Mesenchymal stem cell (in vitro differentiated cells and primary cell): Measurements from ENCODE around the gene PLEKHJ1.

Experiments
- DNase-seq: peaks from one replicate; pipeline ENCODE4 v3.0.0-alpha.2; 2013
- H2AFZ ChIP-seq: one replicate; pipeline ENCODE4 v1.6.1; 2013; ENCODE audit warnings: low read depth, mild to moderate bottlenecking, control low read depth, inconsistent platforms, low read length, moderate library complexity
- H2AK5ac ChIP-seq: 2 replicates; pipeline ENCODE4 v1.6.1; 2013; ENCODE audit warnings: low read length, moderate library complexity, mild to moderate bottlenecking, inconsistent platforms; ENCODE audit not compliant: severe bottlenecking
- H2BK120ac ChIP-seq: one replicate; pipeline ENCODE4 v1.6.1; 2013; ENCODE audit warnings: low read depth, mild to moderate bottlenecking, inconsistent platforms, low read length, moderate library complexity
- H2BK12ac ChIP-seq, 2 experiments: one replicate each; pipeline ENCODE4 v1.6.1; 2013; ENCODE audit warnings: inconsistent platforms in 2 of 2, low read length in 2 of 2, mild to moderate bottlenecking in 2 of 2, moderate library complexity in 2 of 2, control low read depth in 1 of 2
- H2BK15ac ChIP-seq: one replicate; pipeline ENCODE4 v1.6.1; 2013; ENCODE audit warnings: mild to moderate bottlenecking, low read depth, inconsistent platforms; ENCODE audit not compliant: poor library complexity, severe bottlenecking
- H2BK5ac ChIP-seq: 2 replicates; pipeline ENCODE4 v1.6.1; 2013; ENCODE audit warnings: low read depth, mild to moderate bottlenecking, low read length, control low read depth, inconsistent platforms; ENCODE audit not compliant: poor library complexity, severe bottlenecking
- H3K14ac ChIP-seq, 2 experiments: one replicate each; pipeline ENCODE4 v1.6.1; 2013; ENCODE audit warnings: inconsistent platforms in 2 of 2, low read length in 2 of 2, control low read depth in 1 of 2, mild to moderate bottlenecking in 1 of 2, moderate library complexity in 1 of 2
- H3K18ac ChIP-seq, 2 experiments: one replicate each; pipeline ENCODE4 v1.6.1; 2013; ENCODE audit warnings: inconsistent platforms in 2 of 2, low read length in 2 of 2, control low read depth in 1 of 2, low read depth in 1 of 2, mild to moderate bottlenecking in 1 of 2
- H3K23ac ChIP-seq, 2 experiments: one replicate each; pipeline ENCODE4 v1.6.1; 2013; ENCODE audit warnings: inconsistent platforms in 2 of 2, low read length in 2 of 2, mild to moderate bottlenecking in 2 of 2, moderate library complexity in 2 of 2, control low read depth in 1 of 2
- H3K27ac ChIP-seq: 2 replicates; pipeline ENCODE4 v1.5.1; 2013; ENCODE audit warnings: mild to moderate bottlenecking, moderate library complexity, low read length, control low read depth, inconsistent platforms; ENCODE audit not compliant: poor library complexity, severe bottlenecking
- H3K27me3 ChIP-seq, 2 experiments: 2 replicates each; pipeline versions ENCODE4 v1.6.1 to v1.7.0; 2013; ENCODE audit warnings: low read length in 2 of 2, mild to moderate bottlenecking in 2 of 2, moderate library complexity in 2 of 2, control low read depth in 1 of 2, inconsistent platforms in 1 of 2; ENCODE audit not compliant: control insufficient read depth in 1 of 2, insufficient read depth in 1 of 2
- H3K36me3 ChIP-seq, 2 experiments: 2 replicates each; pipeline versions ENCODE4 v1.6.1 to v1.7.0; 2013; ENCODE audit warnings: low read length in 2 of 2, control low read depth in 1 of 2, inconsistent platforms in 1 of 2, low read depth in 1 of 2, mild to moderate bottlenecking in 1 of 2; ENCODE audit not compliant: insufficient read depth in 2 of 2, control insufficient read depth in 1 of 2
- H3K4ac ChIP-seq, 2 experiments: one replicate each; pipeline ENCODE4 v1.6.1; 2013; ENCODE audit warnings: inconsistent platforms in 2 of 2, low read length in 2 of 2, mild to moderate bottlenecking in 2 of 2, moderate library complexity in 2 of 2, control low read depth in 1 of 2, low read depth in 1 of 2
- H3K4me1 ChIP-seq: 2 replicates; pipeline ENCODE4 v1.6.1; 2013; ENCODE audit warnings: low read depth, low read length, control low read depth; ENCODE audit not compliant: control insufficient read depth, insufficient read depth
- H3K4me2 ChIP-seq: 2 replicates; pipeline ENCODE4 v1.6.1; 2013; ENCODE audit warnings: low read length, mild to moderate bottlenecking, inconsistent platforms; ENCODE audit not compliant: poor library complexity, severe bottlenecking
- H3K4me3 ChIP-seq, 2 experiments: 2 replicates each; pipeline versions ENCODE4 v1.5.1 to v1.7.0; 2013; ENCODE audit warnings: low read length in 2 of 2, mild to moderate bottlenecking in 2 of 2, control low read depth in 1 of 2, low read depth in 1 of 2; ENCODE audit not compliant: insufficient read depth in 1 of 2
- H3K79me1 ChIP-seq: replicated peaks from 2 replicates; pipeline ENCODE4 v1.6.1; 2013; ENCODE audit warnings: mild to moderate bottlenecking, control low read depth, low read length, inconsistent platforms; ENCODE audit not compliant: poor library complexity, severe bottlenecking
- H3K9ac ChIP-seq: 2 replicates; pipeline ENCODE4 v1.7.0; 2013; ENCODE audit warnings: mild to moderate bottlenecking, low read length, moderate library complexity
- H3K9me3 ChIP-seq: 2 replicates; pipeline ENCODE4 v1.7.0; 2013; ENCODE audit warnings: mild to moderate bottlenecking, low read length; ENCODE audit not compliant: control insufficient read depth
- H4K8ac ChIP-seq: one replicate; pipeline ENCODE4 v1.6.1; 2013; ENCODE audit warnings: inconsistent platforms, mild to moderate bottlenecking, low read length, moderate library complexity
- H4K91ac ChIP-seq: one replicate; pipeline ENCODE4 v1.6.1; 2013; ENCODE audit warnings: mild to moderate bottlenecking, low read length, inconsistent platforms
- WGBS: methylation state at CpG from one replicate; pipeline ENCODE4 v1.1.7; 2013; ENCODE audit warnings: mixed read lengths; 5-methylcytosine and 5-hydroxymethylcytosine counted together

PLEKHJ1 gene

DNA sequence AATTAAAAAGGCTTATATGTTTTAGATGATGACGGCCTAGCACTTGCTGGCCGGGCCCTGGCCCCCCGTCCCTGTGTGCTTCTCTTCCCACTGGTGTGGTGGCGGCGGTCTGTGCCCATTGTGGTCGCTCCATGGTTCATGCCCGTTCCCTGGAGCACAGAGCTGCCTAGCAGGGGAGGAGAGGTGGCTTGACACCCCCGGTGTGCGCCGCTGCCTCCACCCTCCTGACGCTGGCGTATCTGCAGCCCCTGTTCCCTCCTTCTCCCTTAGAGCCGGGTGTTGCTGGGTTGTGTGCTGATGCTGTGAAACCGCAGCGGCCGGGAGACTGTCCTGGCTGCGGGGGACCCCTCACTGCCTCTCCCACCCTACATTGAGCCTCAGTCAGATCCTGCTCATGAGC is 43.3 kb downstream of the PLEKHJ1 start:
- no peak overlapping the region for H3K23ac ChIP-seq
- no peak overlapping the region for H2AK5ac ChIP-seq
- H2BK120ac ChIP-seq: no peak overlapping the region
- no peak for DNase-seq
- H3K4me3 ChIP-seq: no peak overlapping the region
- no peak overlapping the region for H3K27ac ChIP-seq
- no peak overlapping the region for H3K4ac ChIP-seq
- H3K27me3 ChIP-seq: no peaks in the 10 kb centered on the region
- H2BK5ac ChIP-seq: no peak overlapping the region
- H3K79me1 ChIP-seq: peaks cover 60% of the 10 kb centered on the region
- no peak overlapping the region for H3K4me2 ChIP-seq
- no peak overlapping the region for H3K14ac ChIP-seq
- H2AFZ ChIP-seq: no peak overlapping the region
- H3K9me3 ChIP-seq: no peaks in the 10 kb centered on the region
- H3K18ac ChIP-seq: no peak overlapping the region
- no peak overlapping the region for H3K9ac ChIP-seq
- H2BK15ac ChIP-seq: no peak overlapping the region
- no peak overlapping the region for H4K91ac ChIP-seq
- H3K4me1 ChIP-seq: peaks cover 17% of the 10 kb centered on the region
- no peak overlapping the region for H2BK12ac ChIP-seq
- H4K8ac ChIP-seq: no peak overlapping the region
- H3K36me3 ChIP-seq: peaks cover 92 to 98% of the 10 kb centered on the region in 2 experiments
- WGBS: 97% methylated on average over 16 of the region's 17 CpGs

DNA sequence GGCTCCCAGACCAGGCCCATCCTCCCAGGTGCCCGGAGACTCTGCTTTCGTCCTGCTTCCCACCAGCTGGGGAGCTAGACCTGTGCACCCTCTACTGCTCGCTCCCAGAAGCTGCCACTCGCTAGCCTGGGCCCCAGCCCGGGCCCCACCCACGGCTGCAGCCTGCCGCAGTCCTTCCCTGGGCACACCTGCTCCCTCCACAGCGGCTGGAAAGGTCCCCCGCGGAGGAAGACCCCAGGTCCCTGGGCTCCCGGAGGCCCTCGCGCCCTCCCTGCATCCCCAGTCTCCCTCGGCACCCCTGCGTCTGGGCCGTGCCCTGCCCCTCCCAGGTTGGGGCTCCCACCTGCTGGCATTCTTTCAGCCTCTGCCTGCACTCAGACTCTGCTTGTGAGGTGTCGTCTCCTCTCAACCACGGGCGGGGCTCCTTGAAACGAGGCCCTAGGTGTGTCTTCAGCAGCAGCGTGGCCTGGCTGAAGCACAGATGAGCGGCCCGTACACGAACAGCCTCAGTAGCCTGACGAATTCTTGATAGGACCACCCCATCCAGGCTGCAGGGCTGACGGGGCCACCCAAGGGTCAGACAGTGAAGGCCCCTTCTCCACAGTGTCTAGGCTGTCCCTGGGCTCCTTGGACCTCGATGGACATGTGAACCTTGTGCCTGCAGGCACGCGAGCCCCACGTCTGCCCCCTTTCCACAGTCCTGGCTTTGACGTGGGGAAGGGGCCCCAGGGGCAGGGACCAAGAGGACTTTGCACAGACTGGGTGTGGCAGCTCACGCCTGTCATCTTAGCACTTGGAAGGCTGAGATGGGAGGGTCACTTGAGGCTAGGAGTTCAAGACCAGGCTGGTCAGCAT is 44.4 kb downstream of the PLEKHJ1 start:
- peaks cover 57% of the 10 kb centered on the region for H3K79me1 ChIP-seq
- no peak overlapping the region for H3K4me2 ChIP-seq
- no peak overlapping the region for H3K4me3 ChIP-seq
- no peak overlapping the region for H3K4ac ChIP-seq
- WGBS: 95% methylated on average over 31 of the region's 32 CpGs
- no peak overlapping the region for H2BK12ac ChIP-seq
- H3K9ac ChIP-seq: no peak overlapping the region
- no peak overlapping the region for H3K27ac ChIP-seq
- no peak overlapping the region for H4K91ac ChIP-seq
- no peak overlapping the region for H3K14ac ChIP-seq
- H3K23ac ChIP-seq: no peak overlapping the region
- no peak overlapping the region for H2BK120ac ChIP-seq
- DNase-seq: no peak
- H3K27me3 ChIP-seq: no peaks in the 10 kb centered on the region
- no peak overlapping the region for H3K18ac ChIP-seq
- H3K9me3 ChIP-seq: no peaks in the 10 kb centered on the region
- H2AK5ac ChIP-seq: no peak overlapping the region
- H2AFZ ChIP-seq: no peak overlapping the region
- no peak overlapping the region for H2BK15ac ChIP-seq
- H3K36me3 ChIP-seq: peaks cover 88 to 96% of the 10 kb centered on the region in 2 experiments
- H2BK5ac ChIP-seq: no peak overlapping the region
- H3K4me1 ChIP-seq: peaks cover 23% of the 10 kb centered on the region
- H4K8ac ChIP-seq: no peak overlapping the region

DNA sequence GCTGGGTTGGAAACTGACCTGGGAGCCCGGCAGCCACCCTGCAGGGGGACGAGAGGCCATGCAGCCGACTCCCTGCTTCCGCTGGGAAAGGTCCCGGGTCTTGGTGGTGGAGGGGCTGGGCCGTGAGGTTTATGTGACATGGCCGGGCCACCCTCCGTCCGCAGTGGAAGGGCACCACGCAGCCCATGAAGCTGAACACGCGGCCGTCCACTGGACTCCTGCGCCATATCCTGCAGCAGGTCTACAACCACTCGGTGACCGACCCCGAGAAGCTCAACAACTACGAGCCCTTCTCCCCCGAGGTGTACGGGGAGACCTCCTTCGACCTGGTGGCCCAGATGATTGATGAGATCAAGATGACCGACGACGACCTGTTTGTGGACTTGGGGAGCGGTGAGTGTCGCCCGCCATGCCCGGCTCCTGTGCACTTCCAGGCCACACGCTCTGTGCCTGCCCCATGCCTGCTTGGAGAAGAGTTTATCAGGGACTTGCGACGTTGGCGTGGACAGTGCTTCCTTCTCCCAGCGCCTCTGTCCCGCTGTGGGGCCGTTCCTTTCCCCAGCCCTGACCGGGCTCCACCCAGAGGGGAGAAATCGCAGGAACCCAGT is 45.2 kb downstream of the PLEKHJ1 start:
- no peak overlapping the region for H3K23ac ChIP-seq

DNA sequence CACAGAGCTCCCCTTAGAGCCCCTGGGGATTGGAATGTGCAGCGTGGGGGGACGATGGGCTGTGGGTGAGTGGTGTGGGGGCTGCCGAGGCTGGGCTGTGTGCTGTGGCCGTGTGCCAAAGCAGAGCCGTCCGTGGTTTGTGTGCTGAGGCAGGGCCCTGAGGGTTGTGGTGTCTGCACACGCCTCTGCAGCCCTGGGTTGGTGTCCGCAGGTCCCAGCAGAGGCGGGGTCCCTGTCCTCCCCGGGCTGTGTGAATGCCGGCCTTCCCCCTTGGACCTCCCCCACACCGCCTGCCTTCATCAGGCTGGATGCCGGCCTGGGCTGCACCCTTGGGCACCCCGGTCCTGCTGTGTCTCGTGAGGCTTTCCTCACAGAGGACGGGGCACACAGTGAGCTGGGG is 46.2 kb downstream of the PLEKHJ1 start:
- Histone ChIP-seq H3K4me3 (no peak overlapping the region), H3K27ac (no peak overlapping the region), H2BK120ac (no peak overlapping the region), H2AFZ (no peak overlapping the region), H3K4ac (no peak overlapping the region), H2BK5ac (no peak overlapping the region), H2BK12ac (no peak overlapping the region), H3K23ac (no peak overlapping the region), H3K9ac (no peak overlapping the region), H3K4me2 (no peak overlapping the region), H3K27me3 (no peaks in the 10 kb centered on the region), H3K36me3 (peaks cover 74 to 81% of the 10 kb centered on the region in 2 experiments), H3K14ac (no peak overlapping the region), H2BK15ac (no peak overlapping the region), H4K91ac (no peak overlapping the region), H3K4me1 (peaks cover 31% of the 10 kb centered on the region), H2AK5ac (no peak overlapping the region), H4K8ac (no peak overlapping the region), H3K9me3 (no peaks in the 10 kb centered on the region), H3K18ac (no peak overlapping the region), H3K79me1 (peaks cover 49% of the 10 kb centered on the region)
- 92% methylated on average over 15 of the region's 16 CpGs for WGBS
- DNase-seq: no peak

More for the DNA sequence above, 45.2 kb downstream of the PLEKHJ1 start:
- no peaks in the 10 kb centered on the region for H3K27me3 ChIP-seq
- no peak overlapping the region for H3K27ac ChIP-seq
- no peak overlapping the region for H2BK12ac ChIP-seq
- no peak overlapping the region for H4K91ac ChIP-seq
- DNase-seq: no peak
- H3K4ac ChIP-seq: no peak overlapping the region
- peaks cover 54% of the 10 kb centered on the region for H3K79me1 ChIP-seq
- H2BK15ac ChIP-seq: no peak overlapping the region
- H2AFZ ChIP-seq: no peak overlapping the region
- H2BK5ac ChIP-seq: no peak overlapping the region
- H3K4me1 ChIP-seq: peaks cover 29% of the 10 kb centered on the region
- H2BK120ac ChIP-seq: no peak overlapping the region
- H3K36me3 ChIP-seq: peaks cover 81 to 91% of the 10 kb centered on the region in 2 experiments
- H2AK5ac ChIP-seq: no peak overlapping the region
- H3K4me2 ChIP-seq: no peak overlapping the region
- 98% methylated on average over 37 of the region's 37 CpGs for WGBS
- no peak overlapping the region for H3K18ac ChIP-seq
- H4K8ac ChIP-seq: no peak overlapping the region
- H3K9ac ChIP-seq: no peak overlapping the region
- H3K9me3 ChIP-seq: no peaks in the 10 kb centered on the region
- H3K14ac ChIP-seq: no peak overlapping the region
- H3K4me3 ChIP-seq: no peak overlapping the region
